GM12892 (cell line): ENCODE results near the gene SPTB.

Source experiments
- POLR2A ChIP-seq: IDR thresholded peaks from 2 replicates; pipeline ENCODE4 v1.6.1; 2011; ENCODE audit warnings: low read depth, low read length, control low read depth
- POLR2AphosphoS5 ChIP-seq: IDR thresholded peaks from 2 replicates; pipeline ENCODE4 v1.6.1; 2011; ENCODE audit warnings: low read depth, low read length, control low read depth

DNA sequence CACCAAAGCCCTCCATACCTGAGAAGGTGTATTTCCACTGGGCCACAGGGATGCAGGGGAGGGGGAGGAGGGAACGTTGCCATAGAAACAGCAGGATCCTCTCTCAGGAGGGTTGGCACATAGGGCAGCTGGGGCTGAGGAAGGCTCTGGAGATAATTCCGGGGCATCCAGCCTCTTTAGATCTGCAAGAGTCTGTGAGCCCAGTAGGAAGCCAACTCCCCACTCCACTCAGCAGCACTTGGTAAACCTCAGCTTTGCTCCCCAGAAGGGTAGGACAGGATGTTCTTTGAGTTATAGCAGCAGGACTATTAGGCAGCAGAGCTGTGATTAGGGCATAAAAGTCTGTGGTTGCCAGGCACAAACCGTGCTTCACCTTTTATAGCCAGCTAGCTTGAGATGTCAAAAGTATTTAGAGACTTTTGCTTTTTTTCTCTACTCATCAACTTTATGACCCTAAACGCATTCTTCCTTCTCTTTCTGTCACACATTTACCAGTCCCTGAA, 183.3 kb downstream of the SPTB start:
- TF ChIP-seq POLR2A (no peak), POLR2AphosphoS5 (no peak)
